MV-4-11 (cell line): ENCODE measurements around the gene IL6ST.
"Not testable (repeated sequence)": the region's sequence is repeated elsewhere in the genome, so short reads cannot be mapped to it uniquely, and the experiment has no call there.

Experiments
- DNase-seq: peaks from one replicate; lab custom pipeline; 2025; lab: John Stamatoyannopoulos, UW

The IL6ST gene

GRCh38 chr5:55960779-55961178, 34.0 kb downstream of the IL6ST start:
- no peak for DNase-seq

GRCh38 chr5:55959208-55959607, 35.6 kb downstream of the IL6ST start:
- DNase-seq = no peak

- not testable (repeated sequence) for DNase-seq
These were observed 53.6 kb downstream of the IL6ST start for GRCh38 chr5:55941154-55941553.

GRCh38 chr5:55937598-55937997, 57.2 kb downstream of the IL6ST start:
- not testable (repeated sequence) for DNase-seq

GRCh38 chr5:55936100-55936693, 58.6 kb downstream of the IL6ST start:
- peak; percentile 77 for DNase-seq

- DNase-seq = no peak
These were observed 59.4 kb downstream of the IL6ST start for GRCh38 chr5:55935371-55935770.

- no peak for DNase-seq
These were observed 60.0 kb downstream of the IL6ST start for GRCh38 chr5:55934720-55935119.

GRCh38 chr5:55934115-55934613, 60.6 kb downstream of the IL6ST start:
- no peak for DNase-seq

- no peak for DNase-seq
These were observed 61.2 kb downstream of the IL6ST start for GRCh38 chr5:55933377-55934114.

- DNase-seq = no peak
These were observed 62.1 kb downstream of the IL6ST start for GRCh38 chr5:55932700-55933099.

GRCh38 chr5:55929020-55929799, 65.6 kb downstream of the IL6ST start:
- peak; percentile 45 for DNase-seq

GRCh38 chr5:55927861-55928655, 66.7 kb downstream of the IL6ST start:
- DNase-seq = no peak

GRCh38 chr5:55926476-55926875, 68.3 kb downstream of the IL6ST start:
- no peak for DNase-seq

- DNase-seq = no peak
These were observed 69.1 kb downstream of the IL6ST start for GRCh38 chr5:55925712-55926111.

GRCh38 chr5:55925181-55925580, 69.6 kb downstream of the IL6ST start:
- no peak for DNase-seq

- DNase-seq = no peak
These were observed 70.0 kb downstream of the IL6ST start for GRCh38 chr5:55924744-55925143.

- no peak for DNase-seq
These were observed 70.8 kb downstream of the IL6ST start for GRCh38 chr5:55923865-55924500.

GRCh38 chr5:55923177-55923771, 71.5 kb downstream of the IL6ST start:
- peak; percentile 23 for DNase-seq

- no peak for DNase-seq
These were observed 73.1 kb downstream of the IL6ST start for GRCh38 chr5:55921617-55922016.

- DNase-seq = peak; percentile 16
These were observed 74.0 kb downstream of the IL6ST start for GRCh38 chr5:55920784-55921183.

GRCh38 chr5:55919625-55920024, 75.1 kb downstream of the IL6ST start:
- DNase-seq = no peak
